KBM-7 (cell line): ENCODE results near the gene RHOA.
"Not testable (repeated sequence)": the region's sequence is repeated elsewhere in the genome, so short reads cannot be mapped to it uniquely, and the experiment has no call there.

Source experiments
- DNase-seq: peaks from one replicate; pipeline ENCODE4 v3.0.0-alpha.2; 2015
- in situ Hi-C: fragments of 300-500 bp; cut with MboI; formaldehyde crosslinking; loops from 2 replicates; pipeline ENCODE4 v1.14.3; 2020; ENCODE audit warnings: low sequenced_read_pairs, low pct_unique_long_range_greater_than_20kb, mixed read lengths

The RHOA gene

DNA sequence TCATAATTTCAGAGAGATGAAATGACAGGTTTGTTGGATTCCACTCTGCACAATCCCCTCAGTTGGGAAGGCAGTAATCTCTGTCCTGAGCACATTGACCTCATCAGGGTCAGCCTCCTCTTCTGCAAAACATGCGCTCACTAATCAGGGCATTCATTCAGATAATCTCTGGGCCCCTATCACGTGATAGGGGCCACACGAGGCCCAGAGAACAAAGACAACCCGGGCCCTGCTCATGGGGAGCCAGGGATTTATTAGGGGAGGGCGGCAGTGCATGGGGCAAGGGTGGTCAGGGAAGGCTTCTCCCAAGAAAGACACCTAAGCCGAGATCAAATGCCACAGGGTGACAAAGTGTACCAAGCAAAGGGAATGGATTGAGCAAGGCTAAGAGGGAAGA, 1.6 kb upstream of the RHOA start:
- no peak for DNase-seq
- in situ Hi-C loops: no loop called here

DNA sequence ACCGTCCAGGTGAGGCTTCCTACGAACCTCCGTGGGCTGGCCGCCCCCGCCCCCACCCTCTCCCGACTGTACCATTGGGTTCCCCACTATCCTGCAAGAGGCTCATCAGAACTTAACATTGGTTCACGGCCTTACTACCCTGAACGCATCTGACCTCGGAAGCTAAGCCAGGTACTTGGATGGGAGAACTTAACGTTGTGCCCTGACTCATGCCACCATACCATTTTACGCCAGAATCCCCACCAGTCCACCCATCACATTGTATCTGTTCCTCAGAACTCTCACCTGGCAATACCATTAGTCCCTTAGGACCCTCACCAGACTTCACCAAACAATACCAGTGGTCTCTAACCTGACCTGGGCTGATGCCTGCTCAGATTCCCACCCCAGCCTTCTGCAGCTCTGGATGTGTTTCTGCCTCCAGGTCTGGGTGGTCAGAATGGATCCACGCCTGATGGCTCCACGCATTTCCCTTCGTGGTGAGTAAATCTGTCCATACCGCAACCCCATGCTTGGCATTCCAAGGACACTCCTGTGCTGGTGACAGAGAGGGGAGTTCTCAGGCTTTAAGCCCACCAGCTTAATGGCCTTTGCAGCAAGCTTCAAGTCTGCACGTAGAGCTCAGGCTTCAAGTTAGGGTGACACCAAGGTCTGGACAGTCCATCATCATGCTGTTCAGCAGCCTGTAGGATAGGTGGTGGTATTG, 1.0 kb upstream of the RHOA start:
- in situ Hi-C loops: no loop called here
- no peak for DNase-seq

DNA sequence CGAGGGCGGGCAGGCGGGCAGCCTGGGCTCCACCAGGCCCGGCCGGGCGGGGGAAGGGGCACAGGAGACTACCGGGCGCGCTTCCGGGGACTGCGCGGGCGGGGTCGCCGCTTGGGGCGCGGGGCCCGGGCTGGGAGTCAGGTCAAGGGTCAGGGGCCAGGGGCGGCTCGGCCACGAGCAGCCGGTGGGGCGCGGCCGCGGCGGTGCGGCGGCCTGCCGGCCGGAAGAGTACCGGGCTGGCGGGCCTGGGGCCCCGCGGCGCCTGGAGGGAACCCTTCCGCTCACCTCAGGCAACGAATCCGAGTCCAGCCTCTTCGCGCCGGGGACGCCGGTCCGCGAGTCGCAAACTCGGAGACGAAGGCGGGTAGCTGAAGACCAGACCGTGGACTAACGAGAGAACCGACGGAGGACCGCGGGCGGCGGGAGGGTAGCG, 225 bp downstream of the RHOA start:
- in situ Hi-C loops: no loop called here
- peak; percentile 38 for DNase-seq

- peak; percentile 45 for DNase-seq
- in situ Hi-C loops: no loop called here
Measured at GRCh38 chr3:49410846-49411534, 786 bp downstream of the RHOA start.

DNA sequence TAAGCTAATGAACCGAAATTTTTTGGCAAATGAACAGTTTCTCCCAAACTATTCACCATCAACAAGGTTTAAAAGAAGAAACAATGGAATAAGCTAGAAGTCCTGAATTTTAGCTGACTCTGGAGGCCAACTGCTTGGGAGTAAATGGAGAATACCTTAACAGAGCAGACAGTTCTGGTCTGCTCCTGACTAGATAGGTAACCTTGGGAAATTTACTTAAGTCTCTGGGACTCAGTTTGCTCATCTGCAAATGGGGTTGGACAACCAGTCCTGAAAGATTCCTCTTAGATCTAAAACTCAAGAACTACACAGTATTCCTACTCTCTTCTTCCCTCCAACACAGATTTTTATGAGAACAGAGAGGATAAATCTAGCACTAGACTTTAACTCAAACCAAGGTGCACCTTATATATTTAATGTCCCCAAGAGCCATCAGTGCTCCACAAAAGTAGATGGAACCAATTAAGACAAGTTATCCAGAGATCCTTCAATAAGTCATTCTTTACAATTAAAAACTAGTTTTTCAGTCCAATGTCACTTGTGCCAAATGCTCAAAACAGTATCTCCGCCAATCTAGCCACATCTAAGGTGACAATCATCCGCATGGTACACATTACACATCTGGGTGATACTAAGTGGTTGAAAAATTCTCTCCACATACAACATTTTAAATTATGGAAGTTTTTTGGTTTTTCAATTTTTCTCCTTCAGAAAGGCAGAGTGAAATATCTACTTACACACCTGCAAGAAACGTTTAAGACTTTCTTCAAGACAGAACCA, 1.5 kb downstream of the RHOA start:
- in situ Hi-C loops: no loop called here
- DNase-seq: no peak

DNA sequence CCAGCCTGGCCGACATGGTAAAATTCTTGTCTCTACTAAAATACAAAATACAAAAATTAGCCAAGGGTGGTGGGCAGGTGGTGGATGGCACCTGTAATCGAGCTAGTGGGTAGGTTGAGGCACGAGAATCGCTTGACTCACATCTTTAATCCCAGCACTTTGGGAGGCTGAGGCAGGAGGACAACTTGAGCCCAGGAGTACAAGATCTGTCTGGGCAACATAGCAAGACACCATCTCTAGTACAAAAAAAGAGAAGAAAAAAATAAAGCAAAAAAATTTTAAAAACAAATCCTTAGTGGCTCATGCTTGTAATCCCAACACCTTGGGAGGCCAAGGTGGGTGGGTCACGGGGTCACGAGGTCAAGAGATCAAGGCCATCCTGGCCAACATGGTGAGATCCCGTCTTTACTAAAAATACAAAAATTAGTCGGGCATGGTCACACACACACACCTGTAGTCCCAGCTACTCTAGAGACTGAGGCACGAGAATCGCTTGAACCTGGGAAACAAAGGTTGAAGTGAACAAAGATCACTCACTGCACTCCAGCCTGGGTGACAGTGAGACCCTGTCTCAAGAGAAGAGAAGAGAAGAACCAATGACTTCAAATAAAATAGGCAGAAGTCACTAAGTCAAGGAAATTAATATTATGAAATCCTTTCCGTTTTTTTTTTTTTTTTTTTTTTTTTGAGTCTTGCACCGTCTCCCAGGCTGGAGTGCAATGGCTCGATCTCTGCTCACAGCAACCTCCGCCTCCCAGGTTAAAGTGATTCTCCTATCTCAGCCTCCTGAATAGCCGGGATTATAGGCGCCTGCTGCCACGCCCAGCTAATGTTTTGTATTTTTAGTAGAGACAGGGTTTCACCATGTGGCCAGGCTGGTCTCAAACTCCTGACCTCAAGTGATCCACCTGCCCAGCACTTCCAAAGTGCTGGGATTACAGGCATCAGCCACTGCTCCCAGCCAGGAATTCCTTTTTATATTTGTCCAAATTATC, 4.9 kb downstream of the RHOA start:
- DNase-seq: no peak
- in situ Hi-C loops: no loop called here

GRCh38 chr3:49405570-49405969, 6.2 kb downstream of the RHOA start:
- DNase-seq, in situ Hi-C loops: not testable (repeated sequence)

- no peak for DNase-seq
- in situ Hi-C loops: no loop called here
Measured at GRCh38 chr3:49403891-49404290, 7.9 kb downstream of the RHOA start.

GRCh38 chr3:49401766-49402165, 10.0 kb downstream of the RHOA start:
- no peak for DNase-seq
- in situ Hi-C loops: no loop called here

GRCh38 chr3:49399461-49399860, 12.3 kb downstream of the RHOA start:
- in situ Hi-C loops: no loop called here
- no peak for DNase-seq

DNA sequence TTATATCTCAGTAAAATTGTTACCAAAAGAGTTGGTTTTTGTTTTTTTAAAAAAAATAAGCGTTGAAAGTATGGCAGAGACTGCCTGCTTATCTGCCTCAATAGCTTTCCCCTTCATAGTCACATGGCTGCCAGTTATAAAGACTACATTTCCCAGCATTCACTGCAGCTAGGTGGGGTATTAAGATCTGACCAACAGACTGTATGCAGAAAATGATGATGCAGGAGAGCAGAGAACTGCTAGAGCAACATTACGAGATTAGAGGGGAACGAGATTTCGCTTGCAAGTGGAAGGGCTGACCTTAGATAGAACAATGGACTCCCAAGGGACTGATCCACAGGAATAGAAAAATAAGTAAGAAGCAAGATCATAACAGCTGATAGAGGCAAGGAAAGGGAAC, 14.3 kb downstream of the RHOA start:
- DNase-seq: no peak
- in situ Hi-C loops: no loop called here

GRCh38 chr3:49391310-49391709, 20.5 kb downstream of the RHOA start:
- in situ Hi-C loops: not testable (repeated sequence)

DNA sequence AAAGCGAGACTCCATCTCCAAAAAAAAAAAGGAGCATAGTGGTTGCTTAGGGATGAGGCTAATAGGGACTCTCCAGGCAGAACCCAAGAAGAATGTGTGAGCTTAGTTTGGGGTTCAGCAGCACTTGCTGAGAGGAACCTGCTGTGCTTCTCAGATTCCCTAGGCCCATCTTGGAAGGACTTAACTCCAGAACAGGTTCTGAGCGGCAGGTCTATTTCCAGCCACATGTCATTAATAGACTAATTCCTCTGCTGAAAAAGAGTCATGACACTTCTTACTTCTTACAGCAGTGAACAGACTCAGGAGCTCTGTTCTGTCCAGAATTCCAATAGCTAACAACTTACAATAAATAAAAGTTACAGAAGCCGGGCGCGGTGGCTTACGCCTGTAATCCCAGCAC, 22.5 kb downstream of the RHOA start:
- DNase-seq: no peak
- in situ Hi-C loops: no loop called here

More at GRCh38 chr3:49391310-49391709, 20.5 kb downstream of the RHOA start:
- not testable (repeated sequence) for DNase-seq

DNA sequence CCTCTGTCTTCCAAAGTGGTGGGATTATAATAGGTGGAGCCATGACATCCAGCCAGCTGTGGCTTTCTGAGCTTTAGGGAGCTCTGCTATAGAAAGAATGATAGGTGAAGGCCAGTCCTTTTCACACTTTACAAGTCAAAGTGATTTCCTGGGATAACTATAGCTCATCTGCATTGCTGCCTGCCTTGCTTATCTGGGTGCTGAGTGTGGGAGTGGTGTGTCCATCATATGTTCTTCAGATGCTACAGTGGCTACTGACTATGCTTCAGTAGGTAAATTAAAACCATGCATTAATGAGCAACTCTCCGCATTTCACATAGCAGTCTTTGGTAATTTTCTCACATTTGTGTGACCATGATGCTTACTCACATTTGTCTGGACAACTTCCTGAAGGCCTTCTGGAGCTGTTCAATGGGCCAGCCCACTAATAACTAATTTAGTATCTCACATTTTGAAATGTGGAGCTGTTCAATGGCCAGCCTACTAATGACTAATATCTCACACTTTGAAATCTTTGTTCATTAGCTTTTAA, 23.4 kb downstream of the RHOA start:
- in situ Hi-C loops: no loop called here
- DNase-seq: no peak

DNA sequence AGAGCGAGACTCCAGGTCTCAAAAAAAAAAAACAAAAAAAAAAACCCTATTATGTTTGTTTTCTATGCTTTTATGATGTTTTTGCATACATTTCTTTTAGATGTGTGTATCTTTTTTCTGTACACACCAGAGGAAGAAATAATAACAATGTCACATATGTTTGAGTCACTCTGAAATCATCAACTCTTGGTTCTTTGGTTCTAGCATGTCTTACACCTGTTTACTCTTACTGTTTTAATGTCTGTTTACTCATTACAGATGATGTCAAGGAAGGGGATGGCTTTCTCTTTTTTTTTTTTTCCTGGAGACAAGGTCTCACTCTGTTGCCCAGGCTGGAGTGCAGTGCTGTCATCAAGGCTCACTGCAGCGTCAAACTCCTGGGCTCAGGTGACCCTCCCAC, 24.1 kb downstream of the RHOA start:
- DNase-seq: no peak
- in situ Hi-C loops: no loop called here

DNA sequence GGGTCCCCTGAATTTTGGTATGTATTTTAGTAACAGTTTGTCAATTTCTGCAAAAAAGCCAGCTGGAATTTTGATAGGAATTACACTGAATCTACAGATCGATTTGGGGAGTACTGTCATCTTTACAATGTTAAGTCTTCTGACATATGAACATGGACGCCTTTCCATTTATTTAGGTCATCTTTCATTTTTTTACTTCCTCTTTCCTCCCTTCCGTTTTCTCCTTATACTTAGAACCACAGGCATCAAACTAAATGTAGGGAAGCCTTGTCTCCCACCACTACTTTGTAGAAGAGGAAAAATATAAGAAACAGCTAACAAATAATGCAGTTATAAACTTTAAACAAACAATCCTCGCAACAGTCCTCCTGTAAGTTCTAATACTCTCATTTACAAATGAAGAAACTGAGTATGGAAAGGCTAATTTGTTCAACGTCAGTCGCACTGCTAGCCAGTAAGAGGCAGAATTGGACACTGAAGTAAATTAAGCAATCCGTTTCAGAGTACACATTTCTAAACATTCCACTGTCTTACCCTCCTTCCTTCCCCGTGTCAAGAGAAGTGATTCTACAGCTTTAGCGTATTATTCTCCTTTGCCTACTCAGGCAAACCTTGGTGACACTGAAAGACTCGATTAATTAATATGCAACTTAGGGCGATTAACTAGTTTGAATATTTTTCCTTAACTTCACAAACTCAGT, 25.6 kb downstream of the RHOA start:
- in situ Hi-C loops: no loop called here
- peak; percentile 82 for DNase-seq

DNA sequence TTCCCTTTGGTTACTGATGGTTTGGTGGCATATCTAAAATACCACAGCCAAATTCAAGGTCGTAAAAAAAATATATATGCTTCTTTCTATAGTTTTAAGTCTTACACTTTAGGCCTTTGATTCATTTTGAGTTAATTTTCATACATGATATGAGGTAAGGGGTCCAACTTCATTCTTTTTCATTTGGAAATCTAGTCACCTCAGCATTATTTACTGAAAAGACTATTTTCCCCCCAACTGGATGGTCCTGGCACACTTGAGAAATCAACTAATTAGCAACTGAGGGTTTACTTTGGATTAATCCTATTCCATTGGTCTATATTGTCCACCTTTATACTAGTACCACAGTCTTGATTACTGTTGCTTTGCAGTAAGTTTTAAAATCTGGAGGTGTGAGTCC, 26.2 kb downstream of the RHOA start:
- in situ Hi-C loops: no loop called here
- no peak for DNase-seq

DNA sequence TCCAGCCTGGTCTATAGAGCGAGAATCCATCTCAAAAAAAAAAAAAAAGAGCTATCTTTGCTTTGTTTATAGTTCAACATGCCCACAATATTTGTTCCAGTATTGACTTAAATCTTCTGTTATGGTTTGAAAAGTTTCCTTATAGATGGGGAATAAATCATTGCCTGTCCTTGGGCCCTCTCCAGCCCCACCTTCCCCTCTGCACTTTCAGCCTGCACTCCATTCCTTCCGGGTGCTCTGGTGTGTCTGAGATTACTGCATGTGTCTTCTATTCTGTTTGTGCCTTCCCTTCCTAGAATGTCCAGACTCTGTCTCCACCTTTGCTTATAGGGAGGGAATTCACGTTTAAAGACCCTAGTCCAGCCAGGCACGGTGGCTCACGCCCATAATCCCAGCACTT, 28.4 kb downstream of the RHOA start:
- DNase-seq: no peak
- in situ Hi-C loops: no loop called here
